ENCODE results near the gene NRROS. TPM values are rescaled to one million over a fixed set of nuclear protein-coding genes. Genes with fewer than 3 reads are reported as not detected.

The NRROS gene
- total RNA-seq, 1 experiment from 2014 or later, result 0.99 TPM

DNA sequence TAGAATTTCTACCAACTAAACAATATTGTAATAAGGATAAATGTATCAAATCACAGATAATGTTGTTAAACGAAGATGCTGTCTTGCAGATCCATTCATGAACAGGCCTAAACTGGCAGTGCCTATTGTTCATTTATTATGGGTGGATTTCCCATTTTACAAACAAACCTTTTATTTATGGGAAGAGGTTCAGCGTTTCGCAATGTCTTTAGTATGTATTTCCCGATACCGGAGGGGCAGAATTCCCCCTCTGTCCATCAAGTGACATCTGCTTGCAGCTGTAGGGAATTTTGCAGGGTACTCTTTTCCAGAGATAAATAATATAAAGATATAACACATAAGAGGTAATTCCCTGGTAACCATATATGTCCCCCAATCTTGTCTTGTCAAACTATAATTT lies 66.8 kb downstream of the NRROS start:
- peaks cover 2% of the 10 kb centered on the region for H3K36me3 Mint-ChIP-seq (ENCODE audit: insufficient read depth, unreplicated experiment)
- no peaks in the 10 kb centered on the region for H3K27me3 Mint-ChIP-seq (ENCODE audit: unreplicated experiment)
- no peak overlapping the region for H3K27ac Mint-ChIP-seq (ENCODE audit: unreplicated experiment)
- intact Hi-C loops (cut with micrococcal nuclease; ENCODE audit: unreplicated experiment), result no loop called here
- H3K4me1 Mint-ChIP-seq (ENCODE audit: low read depth, unreplicated experiment), result peaks cover 6% of the 10 kb centered on the region
- H3K4me3 Mint-ChIP-seq (ENCODE audit: low read depth, unreplicated experiment), result no peak overlapping the region
- CTCF ChIA-PET, result interaction anchor here (0.6 kb wide), 1 partner anchor 52 kb away, joined by 5 read pairs; no protein-coding TSS in a partner anchor
- TF ChIP-seq, protein P1, sequence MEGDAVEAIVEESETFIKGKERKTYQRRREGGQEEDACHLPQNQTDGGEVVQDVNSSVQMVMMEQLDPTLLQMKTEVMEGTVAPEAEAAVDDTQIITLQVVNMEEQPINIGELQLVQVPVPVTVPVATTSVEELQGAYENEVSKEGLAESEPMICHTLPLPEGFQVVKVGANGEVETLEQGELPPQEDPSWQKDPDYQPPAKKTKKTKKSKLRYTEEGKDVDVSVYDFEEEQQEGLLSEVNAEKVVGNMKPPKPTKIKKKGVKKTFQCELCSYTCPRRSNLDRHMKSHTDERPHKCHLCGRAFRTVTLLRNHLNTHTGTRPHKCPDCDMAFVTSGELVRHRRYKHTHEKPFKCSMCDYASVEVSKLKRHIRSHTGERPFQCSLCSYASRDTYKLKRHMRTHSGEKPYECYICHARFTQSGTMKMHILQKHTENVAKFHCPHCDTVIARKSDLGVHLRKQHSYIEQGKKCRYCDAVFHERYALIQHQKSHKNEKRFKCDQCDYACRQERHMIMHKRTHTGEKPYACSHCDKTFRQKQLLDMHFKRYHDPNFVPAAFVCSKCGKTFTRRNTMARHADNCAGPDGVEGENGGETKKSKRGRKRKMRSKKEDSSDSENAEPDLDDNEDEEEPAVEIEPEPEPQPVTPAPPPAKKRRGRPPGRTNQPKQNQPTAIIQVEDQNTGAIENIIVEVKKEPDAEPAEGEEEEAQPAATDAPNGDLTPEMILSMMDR (IDR thresholded peaks at IDR 0.05; ENCODE audit: unreplicated experiment), result no peak
- H3K9me3 Mint-ChIP-seq (ENCODE audit: low read depth, unreplicated experiment), result no peaks in the 10 kb centered on the region
- no TSS peak for BruUV-seq (replicated peaks)
- no peak for DNase-seq

DNA sequence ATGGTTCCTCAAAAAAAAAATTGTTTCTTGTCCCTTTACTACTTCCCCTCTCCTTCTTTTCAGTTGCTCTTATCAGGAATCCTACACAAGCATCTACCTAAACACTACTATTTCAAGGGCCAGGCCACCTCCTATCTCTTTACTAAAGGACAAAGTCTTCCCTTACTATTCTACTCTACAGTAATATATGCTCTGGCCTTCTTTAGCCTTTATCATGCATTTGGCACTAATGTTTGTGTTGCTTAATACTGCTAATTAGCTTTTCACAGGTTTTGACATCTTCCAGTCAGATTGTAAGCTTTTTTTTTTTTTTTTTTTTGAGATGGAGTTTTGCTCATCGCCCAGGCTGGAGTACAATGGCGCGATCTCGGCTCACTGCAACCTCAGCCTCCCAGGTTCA lies 67.2 kb downstream of the NRROS start:
- TF ChIP-seq, protein P1 (IDR thresholded peaks at IDR 0.05; ENCODE audit: unreplicated experiment), result no peak
- peaks cover 6% of the 10 kb centered on the region for H3K36me3 Mint-ChIP-seq (ENCODE audit: insufficient read depth, unreplicated experiment)
- CTCF ChIA-PET, result interaction anchor here (0.6 kb wide), 1 partner anchor 52 kb away, joined by 5 read pairs; no protein-coding TSS in a partner anchor
- H3K9me3 Mint-ChIP-seq (ENCODE audit: low read depth, unreplicated experiment), result no peaks in the 10 kb centered on the region
- BruUV-seq (replicated peaks), result no TSS peak
- intact Hi-C loops (cut with micrococcal nuclease; ENCODE audit: unreplicated experiment), result no loop called here
- no peak overlapping the region for H3K27ac Mint-ChIP-seq (ENCODE audit: unreplicated experiment)
- peaks cover 10% of the 10 kb centered on the region for H3K4me1 Mint-ChIP-seq (ENCODE audit: low read depth, unreplicated experiment)
- no peaks in the 10 kb centered on the region for H3K27me3 Mint-ChIP-seq (ENCODE audit: unreplicated experiment)
- no peak for DNase-seq
- H3K4me3 Mint-ChIP-seq (ENCODE audit: low read depth, unreplicated experiment), result no peak overlapping the region

DNA sequence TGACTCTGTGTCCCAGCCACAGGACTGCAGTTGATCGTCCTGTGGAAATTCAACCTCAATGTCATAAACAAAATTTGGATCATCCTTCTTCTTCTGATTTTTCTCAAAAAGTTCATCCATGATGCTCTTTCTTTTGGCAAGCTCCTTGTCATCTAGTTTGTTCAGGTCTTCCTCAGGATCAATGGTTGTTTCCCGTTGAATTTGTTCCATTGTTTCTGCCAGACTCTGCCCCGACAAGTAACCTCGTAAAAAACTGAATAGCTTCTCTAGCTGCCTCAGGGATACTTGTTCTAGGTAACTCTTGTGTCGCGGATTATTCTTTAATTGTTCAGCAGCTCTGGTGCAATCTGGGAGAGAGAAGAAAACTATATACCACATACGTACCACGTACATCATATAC lies 68.1 kb downstream of the NRROS start:
- intact Hi-C loops (cut with micrococcal nuclease; ENCODE audit: unreplicated experiment), result no loop called here
- DNase-seq, result no peak
- Mint-ChIP-seq H3K4me1 (ENCODE audit: low read depth, unreplicated experiment) (peaks cover 11% of the 10 kb centered on the region), H3K36me3 (ENCODE audit: insufficient read depth, unreplicated experiment) (peaks cover 11% of the 10 kb centered on the region), H3K27me3 (ENCODE audit: unreplicated experiment) (no peaks in the 10 kb centered on the region), H3K9me3 (ENCODE audit: low read depth, unreplicated experiment) (no peaks in the 10 kb centered on the region), H3K27ac (ENCODE audit: unreplicated experiment) (no peak overlapping the region), H3K4me3 (ENCODE audit: low read depth, unreplicated experiment) (no peak overlapping the region)
- TF ChIP-seq, protein P1 (IDR thresholded peaks at IDR 0.05; ENCODE audit: unreplicated experiment), result no peak
- BruUV-seq (replicated peaks), result no TSS peak
- CTCF ChIA-PET, result no interaction called here

DNA sequence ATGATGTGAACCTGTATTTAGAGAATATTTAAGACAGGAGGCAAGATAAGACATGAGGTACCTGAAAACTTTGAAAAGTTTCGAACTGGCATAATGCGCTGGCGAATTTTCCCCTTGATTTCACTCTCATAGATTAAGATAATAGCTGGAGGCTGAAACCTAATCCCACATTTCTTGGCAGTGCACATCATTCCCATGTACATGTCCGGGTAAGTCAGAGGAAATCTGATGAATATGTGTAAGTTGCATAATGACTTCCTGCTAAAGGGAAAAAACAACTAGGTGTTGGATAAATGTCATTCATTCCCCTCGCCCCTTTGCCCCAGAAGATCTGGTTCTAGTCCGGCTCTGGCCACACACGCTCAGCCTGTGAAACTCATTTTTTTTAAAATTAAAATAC lies 69.0 kb downstream of the NRROS start:
- Mint-ChIP-seq H3K27ac (ENCODE audit: unreplicated experiment) (no peak overlapping the region), H3K4me3 (ENCODE audit: low read depth, unreplicated experiment) (no peak overlapping the region), H3K36me3 (ENCODE audit: insufficient read depth, unreplicated experiment) (peaks cover 19% of the 10 kb centered on the region), H3K4me1 (ENCODE audit: low read depth, unreplicated experiment) (peaks cover 11% of the 10 kb centered on the region), H3K9me3 (ENCODE audit: low read depth, unreplicated experiment) (no peaks in the 10 kb centered on the region), H3K27me3 (ENCODE audit: unreplicated experiment) (no peaks in the 10 kb centered on the region)
- no peak for DNase-seq
- intact Hi-C loops (cut with micrococcal nuclease; ENCODE audit: unreplicated experiment), result no loop called here
- CTCF ChIA-PET, result no interaction called here
- no TSS peak for BruUV-seq (replicated peaks)
- TF ChIP-seq, protein P1 (IDR thresholded peaks at IDR 0.05; ENCODE audit: unreplicated experiment), result no peak

Other genes with a start within 250 kb of the NRROS start
- 46.1 and 49.0 TPM in 2 replicates for gene UBXN7, start 207.3 kb upstream of the NRROS start, total RNA-seq (2022)
- gene RNF168, start 135.9 kb upstream of the NRROS start, total RNA-seq (2022), result 26.4 and 29.2 TPM in 2 replicates
- gene SMCO1, start 124.3 kb upstream of the NRROS start, total RNA-seq (2022), result not detected in 2 replicates
- gene WDR53, start 71.1 kb upstream of the NRROS start, total RNA-seq (2022), result 20.3 and 23.9 TPM in 2 replicates
- 10.8 and 12.1 TPM in 2 replicates for gene FBXO45, start 71.0 kb upstream of the NRROS start, total RNA-seq (2022)
- 1.2 and 1.7 TPM in 2 replicates for gene CEP19, start 72.6 kb downstream of the NRROS start, total RNA-seq (2022)
- 24.4 and 31.2 TPM in 2 replicates for gene PIGX, start 72.7 kb downstream of the NRROS start, total RNA-seq (2022)
- 68.2 and 70.4 TPM in 2 replicates for gene PAK2, start 100.2 kb downstream of the NRROS start, total RNA-seq (2022)
- gene SENP5, start 228.2 kb downstream of the NRROS start, total RNA-seq (2022), result 34.0 and 35.2 TPM in 2 replicates